Naive thymus-derived CD4-positive, alpha-beta T cell (primary cell): Measurements from ENCODE around the gene SULF2. TPM values are rescaled to one million over a fixed set of nuclear protein-coding genes. Genes with fewer than 3 reads are reported as not detected.
"Not testable (repeated sequence)": the region's sequence is repeated elsewhere in the genome, so short reads cannot be mapped to it uniquely, and the experiment has no call there.

Experiments used
- ATAC-seq: fragments of 150-1000 bp; cut with Tn5 transposase; 2 replicates; pipeline ENCODE4 v1.10.0; 2021; ENCODE audit warnings: mild to moderate bottlenecking, moderate library complexity
- CTCF ChIA-PET: fragments of 350-600 bp; sonication (Branson Sonifier 250); formaldehyde crosslinking; loops from one replicate; lab custom pipeline; 2021; ENCODE audit warnings: antibody characterized with exemption; lab: Charles Lee
- POLR2A ChIA-PET: fragments of 350-600 bp; sonication (Branson Sonifier 250); formaldehyde crosslinking; loops from one replicate; lab custom pipeline; 2021; ENCODE audit warnings: antibody characterized with exemption, inconsistent platforms; lab: Charles Lee
- DNase-seq, 9 donors: peaks; one replicate each; pipeline versions ENCODE4 v3.0.0 to v3.0.0-alpha.2; 2020 to 2022; ENCODE audit warnings: mixed read lengths in 1 of 9
- H3K27ac ChIP-seq: one replicate; pipeline ENCODE4 v1.7.0; 2013; ENCODE audit warnings: mild to moderate bottlenecking, low read depth, low read length, moderate library complexity
- H3K27me3 ChIP-seq, 2 donors: one replicate each; pipeline ENCODE4 v1.7.0; 2013; ENCODE audit warnings: low read length in 2 of 2, mild to moderate bottlenecking in 2 of 2, moderate library complexity in 2 of 2; ENCODE audit not compliant: control insufficient read depth in 2 of 2, insufficient read depth in 2 of 2
- H3K36me3 ChIP-seq, 3 experiments: 1 replicate in 2 of 3; 2 replicates in 1 of 3; pipeline ENCODE4 v1.7.0; 2013; ENCODE audit warnings: low read length in 3 of 3, mild to moderate bottlenecking in 3 of 3, moderate library complexity in 1 of 3; ENCODE audit not compliant: insufficient read depth in 3 of 3, control insufficient read depth in 2 of 3
- H3K4me1 ChIP-seq, 2 donors: one replicate each; pipeline ENCODE4 v1.7.0; 2013; ENCODE audit warnings: low read length in 2 of 2, mild to moderate bottlenecking in 2 of 2, moderate library complexity in 1 of 2; ENCODE audit not compliant: control insufficient read depth in 2 of 2, insufficient read depth in 2 of 2
- H3K4me3 ChIP-seq: 2 replicates; pipeline ENCODE4 v1.7.0; 2013; ENCODE audit warnings: mild to moderate bottlenecking, low read length
- H3K9me3 ChIP-seq, 3 experiments: 1 replicate in 2 of 3; 2 replicates in 1 of 3; pipeline ENCODE4 v1.7.0; 2013; ENCODE audit warnings: low read length in 3 of 3; ENCODE audit not compliant: control insufficient read depth in 2 of 3
- H3K27ac Mint-ChIP-seq, 9 donors: one replicate each; pipeline ENCODE4 v1.8.0; 2020 to 2022; ENCODE audit warnings: mixed read lengths in 9 of 9, mild to moderate bottlenecking in 8 of 9, moderate library complexity in 5 of 9, inconsistent platforms in 2 of 9
- H3K27me3 Mint-ChIP-seq, 5 donors: one replicate each; pipeline ENCODE4 v1.8.0; 2021 to 2022; ENCODE audit warnings: mixed read lengths in 5 of 5, mild to moderate bottlenecking in 1 of 5
- H3K36me3 Mint-ChIP-seq, 5 donors: one replicate each; pipeline ENCODE4 v1.8.0; 2020 to 2022; ENCODE audit warnings: mixed read lengths in 5 of 5, mild to moderate bottlenecking in 3 of 5, inconsistent platforms in 1 of 5
- H3K4me1 Mint-ChIP-seq, 7 donors: one replicate each; pipeline ENCODE4 v1.8.0; 2020 to 2022; ENCODE audit warnings: mixed read lengths in 7 of 7, mild to moderate bottlenecking in 3 of 7, inconsistent platforms in 1 of 7
- H3K4me3 Mint-ChIP-seq, 10 donors: one replicate each; pipeline ENCODE4 v1.8.0; 2020 to 2022; ENCODE audit warnings: mild to moderate bottlenecking in 10 of 10, mixed read lengths in 10 of 10, moderate library complexity in 6 of 10, inconsistent platforms in 2 of 10
- H3K9me3 Mint-ChIP-seq, 11 donors: one replicate each; pipeline ENCODE4 v1.8.0; 2020 to 2022; ENCODE audit warnings: mixed read lengths in 11 of 11, mild to moderate bottlenecking in 4 of 11, inconsistent platforms in 1 of 11, moderate library complexity in 1 of 11
- intact Hi-C, 2 donors: fragments of 100-400 bp; cut with micrococcal nuclease; formaldehyde crosslinking; loops; one replicate each; pipeline ENCODE4 v1.15.1; 2023
- polyA plus RNA-seq, 2 donors: library from polyadenylated mRNA; unstranded; fragments of 300-500 nt; fragmentation: Illumina TruSeq; gene quantifications; one replicate each; pipeline ENCODE4 v1.2.3, GENCODE V29; 2021
- total RNA-seq, 6 experiments: library from RNA in 5 of 6; stranded (reverse) in 5 of 6; gene quantifications; 1 replicate in 5 of 6; 2 replicates in 1 of 6; pipeline ENCODE4 v1.2.3 and lab custom pipeline; 2021 to 2026

Gene SULF2
- total and polyA plus RNA-seq, 7 experiments from 2014 or later = 0.43 to 133 (median 1.5) TPM

DNA sequence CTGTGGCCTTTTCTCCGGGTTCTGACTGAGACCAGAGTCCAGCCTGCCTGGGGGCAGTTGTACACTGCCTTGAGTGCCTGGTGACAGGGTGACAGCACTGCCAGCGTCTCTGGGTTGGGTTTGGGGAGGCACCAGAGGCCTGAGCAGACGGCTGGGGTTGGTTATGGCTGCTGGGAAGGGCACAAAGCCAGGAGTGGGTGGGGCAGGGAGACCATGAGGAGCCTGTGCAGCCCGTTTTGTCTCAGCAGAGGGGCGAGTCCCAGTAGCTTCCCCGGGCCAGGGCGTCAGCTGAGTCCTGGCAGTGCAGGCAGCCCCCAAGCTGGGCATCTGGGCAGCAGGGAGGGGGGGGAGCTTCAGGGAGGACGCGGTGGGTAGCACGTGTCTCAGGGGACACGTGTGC, 15.3 kb upstream of the SULF2 start:
- ChIA-PET POLR2A (no interaction called here), CTCF (no interaction called here)
- H3K4me1 ChIP-seq = no peaks in the 10 kb centered on the region
- H3K9me3 ChIP-seq = no peaks in the 10 kb centered on the region
- Mint-ChIP-seq H3K4me1 (peaks cover 0 to 4% (median 0%) of the 10 kb centered on the region in 7 donors), H3K27me3 (peaks cover 0 to 15% (median 6%) of the 10 kb centered on the region in 5 donors), H3K27ac (no peak overlapping the region), H3K9me3 (peaks cover 0 to 5% (median 0%) of the 10 kb centered on the region in 11 donors), H3K4me3 (no peak overlapping the region), H3K36me3 (no peaks in the 10 kb centered on the region)
- H3K4me3 ChIP-seq = no peak overlapping the region
- ATAC-seq (no peak), DNase-seq (no peak)
- no peak overlapping the region for H3K27ac ChIP-seq
- intact Hi-C loops = no loop called here
- no peaks in the 10 kb centered on the region for H3K27me3 ChIP-seq
- H3K36me3 ChIP-seq = no peaks in the 10 kb centered on the region

GRCh38 chr20:47799116-47799715, 13.9 kb upstream of the SULF2 start:
- Mint-ChIP-seq H3K4me1 (peaks cover 0 to 4% (median 0%) of the 10 kb centered on the region in 7 donors), H3K27ac (no peak overlapping the region), H3K36me3 (no peaks in the 10 kb centered on the region), H3K27me3 (peaks cover 0 to 8% (median 0%) of the 10 kb centered on the region in 5 donors), H3K9me3 (peaks cover 0 to 2% (median 0%) of the 10 kb centered on the region in 11 donors), H3K4me3 (no peak overlapping the region)
- no peaks in the 10 kb centered on the region for H3K27me3 ChIP-seq
- H3K9me3 ChIP-seq = no peaks in the 10 kb centered on the region
- ChIA-PET CTCF (no interaction called here), POLR2A (no interaction called here)
- no peak overlapping the region for H3K27ac ChIP-seq
- no peaks in the 10 kb centered on the region for H3K36me3 ChIP-seq
- no peak overlapping the region for H3K4me3 ChIP-seq
- H3K4me1 ChIP-seq = no peaks in the 10 kb centered on the region
- ATAC-seq = no peak
- intact Hi-C loops = no loop called here
- DNase-seq = no peak

- Histone ChIP-seq H3K27me3 (no peaks in the 10 kb centered on the region), H3K4me1 (no peaks in the 10 kb centered on the region), H3K4me3 (no peak overlapping the region), H3K36me3 (no peaks in the 10 kb centered on the region), H3K27ac (no peak overlapping the region), H3K9me3 (no peaks in the 10 kb centered on the region)
- Mint-ChIP-seq H3K4me3 (no peak overlapping the region), H3K27ac (no peak overlapping the region), H3K36me3 (no peaks in the 10 kb centered on the region), H3K27me3 (peaks cover 0 to 12% (median 0%) of the 10 kb centered on the region in 5 donors), H3K4me1 (peaks cover 0 to 4% (median 0%) of the 10 kb centered on the region in 7 donors), H3K9me3 (peaks cover 0 to 2% (median 0%) of the 10 kb centered on the region in 11 donors)
- ChIA-PET CTCF (no interaction called here), POLR2A (no interaction called here)
- ATAC-seq (no peak), DNase-seq (no peak)
- intact Hi-C loops = no loop called here
Measured at GRCh38 chr20:47796971-47797370, 11.7 kb upstream of the SULF2 start.

GRCh38 chr20:47795214-47795907, 10.1 kb upstream of the SULF2 start:
- peaks cover 0 to 2% (median 0%) of the 10 kb centered on the region in 11 donors for H3K9me3 Mint-ChIP-seq
- intact Hi-C loops = no loop called here
- H3K4me3 Mint-ChIP-seq = no peak overlapping the region
- Histone ChIP-seq H3K27ac (no peak overlapping the region), H3K36me3 (no peaks in the 10 kb centered on the region), H3K4me1 (no peaks in the 10 kb centered on the region), H3K27me3 (no peaks in the 10 kb centered on the region), H3K4me3 (no peak overlapping the region), H3K9me3 (no peaks in the 10 kb centered on the region)
- ChIA-PET POLR2A (no interaction called here), CTCF (no interaction called here)
- DNase-seq = no peak
- H3K36me3 Mint-ChIP-seq = no peaks in the 10 kb centered on the region
- peaks cover 0 to 4% (median 0%) of the 10 kb centered on the region in 7 donors for H3K4me1 Mint-ChIP-seq
- no peak overlapping the region for H3K27ac Mint-ChIP-seq
- H3K27me3 Mint-ChIP-seq = peaks cover 6 to 23% (median 10%) of the 10 kb centered on the region in 5 donors
- peak; percentile 58 for ATAC-seq

DNA sequence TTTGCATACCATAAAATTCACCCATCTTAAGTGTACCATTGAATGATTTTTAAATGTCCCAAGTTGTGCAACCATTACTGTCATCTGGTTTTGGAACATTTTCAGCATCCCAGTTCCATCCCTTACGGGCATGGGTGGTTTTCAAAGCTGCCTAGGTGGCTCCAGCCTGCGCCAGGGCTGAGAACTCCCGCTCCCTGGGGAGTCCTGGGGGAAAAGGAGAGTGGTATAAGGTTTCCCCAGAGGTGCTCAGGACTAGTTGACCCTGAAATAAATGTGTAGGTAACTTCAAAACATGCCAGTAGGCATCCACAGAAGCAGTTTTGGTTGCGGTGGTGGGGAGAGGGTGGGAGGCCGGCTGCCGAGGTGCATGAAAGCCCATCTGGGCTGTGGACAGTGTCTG, 9.0 kb upstream of the SULF2 start:
- H3K9me3 ChIP-seq, H3K27me3 ChIP-seq, H3K4me1 ChIP-seq, H3K4me1 Mint-ChIP-seq, H3K27ac ChIP-seq, POLR2A ChIA-PET, H3K4me3 ChIP-seq, ATAC-seq, H3K27ac Mint-ChIP-seq, H3K36me3 Mint-ChIP-seq, H3K9me3 Mint-ChIP-seq, intact Hi-C loops, H3K4me3 Mint-ChIP-seq, DNase-seq, H3K36me3 ChIP-seq, CTCF ChIA-PET: not testable (repeated sequence)
- peaks cover 13 to 31% (median 19%) of the 10 kb centered on the region in 5 donors for H3K27me3 Mint-ChIP-seq

DNA sequence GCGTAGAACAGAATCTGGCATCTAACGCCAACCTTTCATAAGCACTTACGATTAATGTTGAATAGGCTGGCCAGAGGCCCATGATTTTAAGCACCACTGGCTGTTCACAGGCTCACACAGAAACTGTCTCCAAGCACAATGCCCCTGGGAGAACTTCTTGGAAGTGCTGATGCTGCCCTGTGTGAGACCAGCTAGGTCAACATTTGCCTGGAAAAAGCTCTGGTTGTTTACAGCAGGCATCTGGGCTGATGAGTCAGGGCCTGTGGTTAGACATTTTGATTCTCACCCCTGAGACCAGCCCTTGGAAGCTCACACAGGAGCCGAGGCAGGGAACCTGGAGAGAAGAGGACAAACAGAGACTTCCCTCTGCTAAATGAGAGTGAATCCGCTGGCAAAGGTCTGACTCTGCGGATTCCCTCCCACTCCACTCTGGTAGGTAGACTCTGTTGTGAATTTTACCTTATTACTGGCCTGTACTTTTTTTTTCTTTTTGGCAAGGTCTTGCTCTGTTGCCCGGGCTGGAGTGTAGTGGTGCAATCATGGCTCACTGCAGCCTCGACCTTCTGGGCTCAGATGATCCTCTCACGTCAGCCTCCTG, 6.8 kb upstream of the SULF2 start:
- H3K4me3 Mint-ChIP-seq = no peak overlapping the region
- no peaks in the 10 kb centered on the region for H3K27me3 ChIP-seq
- H3K36me3 ChIP-seq = no peaks in the 10 kb centered on the region
- H3K27me3 Mint-ChIP-seq = peaks cover 26 to 43% (median 38%) of the 10 kb centered on the region in 5 donors
- no peak overlapping the region for H3K27ac Mint-ChIP-seq
- no peaks in the 10 kb centered on the region for H3K4me1 ChIP-seq
- no peaks in the 10 kb centered on the region for H3K9me3 ChIP-seq
- H3K36me3 Mint-ChIP-seq = no peaks in the 10 kb centered on the region
- peaks cover 0 to under 1% (median 0%) of the 10 kb centered on the region in 7 donors for H3K4me1 Mint-ChIP-seq
- DNase-seq (no peak), ATAC-seq (no peak)
- no peak overlapping the region for H3K27ac ChIP-seq
- no peaks in the 10 kb centered on the region for H3K9me3 Mint-ChIP-seq
- intact Hi-C loops = no loop called here
- ChIA-PET POLR2A (no interaction called here), CTCF (no interaction called here)
- H3K4me3 ChIP-seq = no peak overlapping the region
